H1 (cell line): ENCODE data around the gene LRRC15. TPM values are rescaled to one million over a fixed set of nuclear protein-coding genes. Genes with fewer than 3 reads are reported as not detected.

ENCODE experiments used
- CHD7 ChIP-seq: fragments of 300-600 bp; sonication (generic); IDR thresholded peaks from 2 replicates; pipeline ENCODE4 v1.7.1; 2012; ENCODE audit warnings: low read length, moderate library complexity, mild to moderate bottlenecking, inconsistent platforms; ENCODE audit not compliant: insufficient replicate concordance
- EGR1 ChIP-seq: IDR thresholded peaks from 2 replicates; pipeline ENCODE4 v1.6.1; 2011; ENCODE audit warnings: low read depth, low read length, borderline replicate concordance
- KDM5A ChIP-seq: fragments of 200-600 bp; IDR thresholded peaks from 2 replicates; pipeline ENCODE4 v1.7.1; 2012; ENCODE audit warnings: mild to moderate bottlenecking, low read length, inconsistent platforms, mixed read lengths
- MAFK ChIP-seq: IDR thresholded peaks from 2 replicates; pipeline ENCODE4 v1.6.1; 2012; ENCODE audit warnings: low read depth, mild to moderate bottlenecking, improper control_type of control experiment, low read length
- MAX ChIP-seq: IDR thresholded peaks from 2 replicates; pipeline ENCODE4 v1.6.1; 2012; ENCODE audit warnings: inconsistent platforms
- RBBP5 ChIP-seq: IDR thresholded peaks from 2 replicates; pipeline ENCODE4 v1.7.1; 2012; ENCODE audit warnings: low read depth, mild to moderate bottlenecking, inconsistent platforms, low read length, moderate library complexity, borderline replicate concordance
- RFX5 ChIP-seq: IDR thresholded peaks from 2 replicates; pipeline ENCODE4 v1.6.1; 2011; ENCODE audit warnings: low read depth, low read length, improper control_type of control experiment, borderline replicate concordance
- TAF7 ChIP-seq: optimal IDR thresholded peaks from 2 replicates; pipeline ENCODE3; 2011; ENCODE audit warnings: low read depth, mild to moderate bottlenecking, inconsistent platforms, low read length, moderate library complexity, borderline replicate concordance
- TCF12 ChIP-seq: IDR thresholded peaks from 2 replicates; pipeline ENCODE4 v1.6.1; 2011; ENCODE audit warnings: low read depth, mild to moderate bottlenecking, low read length
- polyA plus RNA-seq, 7 experiments: library from polyadenylated mRNA; depleted of rRNA in 3 of 7; stranded (reverse) in 5 of 7; unstranded in 2 of 7; fragments of >200 nt in 5 of 7; fragments of 200-250 nt in 2 of 7; gene quantifications; 1 replicate in 5 of 7; 2 replicates in 1 of 7; 4 replicates in 1 of 7; pipeline versions ENCODE4 v1.2.1 to v1.2.3, GENCODE V29; 2011 to 2013; ENCODE audit warnings: missing spikeins in 2 of 7, mixed read lengths in 2 of 7
- total RNA-seq: library from RNA; stranded (reverse); fragmentation: NEBNext Ultra II Directional; extraction: Animal tissue kit (Norgen Biotek cat#: 25700); gene quantifications from 2 replicates; pipeline ENCODE4 v1.2.1, GENCODE V29; 2021

Gene LRRC15
- total and polyA plus RNA-seq, 2 of the 8 experiments (the other 6 are each of a cell fraction or from before 2014, with no cell fraction given): 0.15 to 0.37 TPM

DNA sequence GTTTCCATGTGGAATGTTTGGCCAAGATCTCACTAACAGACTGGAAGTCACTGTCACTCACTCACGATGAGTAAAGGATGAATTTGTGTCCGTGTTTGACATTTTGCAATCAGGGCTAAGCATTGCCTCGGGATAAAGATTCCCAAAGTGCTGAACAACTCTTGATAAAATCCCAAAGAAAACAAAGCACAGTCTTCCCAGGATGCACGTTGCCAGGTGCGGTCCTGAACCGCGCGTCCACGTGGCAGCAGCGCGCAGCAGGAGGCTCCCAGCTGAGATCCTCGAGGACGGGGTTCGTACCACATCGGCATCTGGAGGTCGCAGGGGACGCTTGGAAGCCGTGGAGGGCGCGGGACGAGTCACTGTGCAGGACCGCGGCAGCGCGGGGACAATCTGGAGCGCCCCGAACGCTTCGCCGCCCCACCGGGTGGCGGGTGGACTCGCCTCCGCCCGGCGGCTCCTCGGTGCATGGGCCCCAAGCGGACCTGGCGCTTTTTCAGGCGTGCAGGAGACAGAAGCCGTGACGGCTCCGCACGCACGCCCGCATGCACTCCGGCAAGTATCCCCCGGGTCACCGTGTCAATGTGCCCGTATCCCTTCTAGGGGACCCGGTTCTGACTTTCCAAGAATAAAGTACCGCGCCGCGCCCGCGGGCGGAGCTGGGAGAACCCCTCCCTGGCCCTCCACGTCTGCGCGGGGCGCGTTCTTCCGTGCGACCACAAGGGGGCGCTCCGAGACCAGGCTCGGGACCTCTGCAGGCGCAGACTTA is 36.1 kb downstream of the LRRC15 start (continued):
- no peak for TF ChIP-seq CHD7
- peak; percentile 46 for TF ChIP-seq KDM5A
- no peak for TF ChIP-seq RFX5
- no peak for TF ChIP-seq MAFK
- 0 out of 2 replicates have a peak, but pooled peaks have one; percentile 47 for TF ChIP-seq RBBP5
- no peak for TF ChIP-seq EGR1
- peak; percentile 99 for TF ChIP-seq MAX
- TF ChIP-seq TCF12: 0 out of 2 replicates have a peak, but pooled peaks have one; percentile 22
- peak; percentile 71 for TF ChIP-seq TAF7
